ENCODE data around the gene TRMT44. TPM values are rescaled to one million over a fixed set of nuclear protein-coding genes. Genes with fewer than 3 reads are reported as not detected.

The TRMT44 gene
- total RNA-seq, 4 donors from 2014 or later = 36.4 to 56.4 (median 43.9) TPM

DNA sequence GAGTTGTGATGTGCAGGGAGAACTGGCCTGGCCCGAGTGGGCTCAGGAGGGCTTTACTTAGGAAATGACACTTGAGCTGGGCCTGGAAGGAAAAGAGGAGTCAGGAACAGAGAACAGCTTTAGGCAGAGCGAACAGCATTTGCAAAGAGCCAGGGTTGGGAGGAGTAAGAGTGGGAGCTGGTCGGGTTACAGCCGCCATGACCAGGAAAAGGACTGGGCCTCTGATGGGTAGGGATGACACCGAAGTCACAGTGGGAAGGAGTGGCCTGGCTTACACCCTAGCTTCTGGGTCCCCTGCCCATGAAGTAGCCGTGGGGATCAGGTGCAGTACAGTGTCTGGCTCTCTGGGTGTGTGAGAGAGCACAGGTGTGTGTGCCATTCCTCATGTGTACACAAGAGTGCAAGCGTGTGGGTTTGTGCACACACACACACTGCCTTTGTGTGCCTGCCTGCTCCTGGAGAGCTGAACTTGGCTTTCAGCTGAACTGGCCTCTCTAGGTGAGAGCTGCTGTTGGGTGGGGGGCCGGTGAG, 31.6 kb downstream of the TRMT44 start:
- intact Hi-C loops (cut with DNase I) = loop anchor here (5.0 kb wide), 1 partner anchor 35 kb away; no protein-coding TSS in a partner anchor
- Histone ChIP-seq H3K4me1 (peaks cover 32 to 49% of the 10 kb centered on the region in 2 donors), H3K27ac (peak overlapping the region; percentile 85 to 97 (median 96)), H3K9me3 (no peaks in the 10 kb centered on the region), H3K27me3 (no peaks in the 10 kb centered on the region), H3K36me3 (peaks cover 7 to 11% of the 10 kb centered on the region in 2 donors), H3K4me3 (replicated peaks in 1 of 3) (no peak overlapping the region)
- TF ChIP-seq POLR2A (IDR thresholded peaks at IDR 0.05) = no peak
- TF ChIP-seq, protein P1, sequence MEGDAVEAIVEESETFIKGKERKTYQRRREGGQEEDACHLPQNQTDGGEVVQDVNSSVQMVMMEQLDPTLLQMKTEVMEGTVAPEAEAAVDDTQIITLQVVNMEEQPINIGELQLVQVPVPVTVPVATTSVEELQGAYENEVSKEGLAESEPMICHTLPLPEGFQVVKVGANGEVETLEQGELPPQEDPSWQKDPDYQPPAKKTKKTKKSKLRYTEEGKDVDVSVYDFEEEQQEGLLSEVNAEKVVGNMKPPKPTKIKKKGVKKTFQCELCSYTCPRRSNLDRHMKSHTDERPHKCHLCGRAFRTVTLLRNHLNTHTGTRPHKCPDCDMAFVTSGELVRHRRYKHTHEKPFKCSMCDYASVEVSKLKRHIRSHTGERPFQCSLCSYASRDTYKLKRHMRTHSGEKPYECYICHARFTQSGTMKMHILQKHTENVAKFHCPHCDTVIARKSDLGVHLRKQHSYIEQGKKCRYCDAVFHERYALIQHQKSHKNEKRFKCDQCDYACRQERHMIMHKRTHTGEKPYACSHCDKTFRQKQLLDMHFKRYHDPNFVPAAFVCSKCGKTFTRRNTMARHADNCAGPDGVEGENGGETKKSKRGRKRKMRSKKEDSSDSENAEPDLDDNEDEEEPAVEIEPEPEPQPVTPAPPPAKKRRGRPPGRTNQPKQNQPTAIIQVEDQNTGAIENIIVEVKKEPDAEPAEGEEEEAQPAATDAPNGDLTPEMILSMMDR (IDR thresholded peaks at IDR 0.05) = peak in 1 of 6 experiments; percentile 32
- 46 to 50% methylated on average over 6 to 8 of the region's 8 CpGs for WGBS, 2 donors
- no peak for DNase-seq

DNA sequence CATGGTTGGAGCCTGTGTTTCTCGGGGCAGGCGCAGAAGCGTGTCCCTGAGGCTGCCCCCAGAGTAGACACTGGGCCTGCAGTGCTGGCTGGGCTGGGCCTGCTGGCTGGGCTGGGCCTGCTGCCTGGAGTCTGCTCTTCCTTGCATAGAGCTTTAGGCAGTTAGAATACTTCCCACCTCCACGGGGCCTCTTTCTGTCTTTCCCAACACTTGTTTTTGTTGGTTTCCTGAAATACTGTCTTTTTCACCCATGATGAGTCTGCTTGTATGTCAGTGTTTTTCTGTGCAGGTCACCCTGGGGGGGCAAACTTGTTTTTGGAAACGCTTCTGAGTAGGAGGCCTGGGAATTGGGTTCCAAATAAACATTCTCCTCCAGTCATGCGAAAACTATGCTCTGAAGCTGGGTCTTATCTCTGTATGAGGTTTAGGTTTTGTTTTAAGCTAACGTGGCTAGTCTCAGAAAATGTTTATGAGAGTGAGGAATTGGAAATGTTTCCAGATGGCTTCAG, 32.2 kb downstream of the TRMT44 start:
- WGBS, 2 donors = 16 to 21% methylated on average over 7 of the region's 7 CpGs
- intact Hi-C loops (cut with DNase I) = loop anchor here (5.0 kb wide), 1 partner anchor 35 kb away; no protein-coding TSS in a partner anchor
- peaks cover 7 to 11% of the 10 kb centered on the region in 2 donors for H3K36me3 ChIP-seq
- TF ChIP-seq POLR2A (IDR thresholded peaks at IDR 0.05) = no peak
- TF ChIP-seq, protein P1 (IDR thresholded peaks at IDR 0.05) = no peak
- no peaks in the 10 kb centered on the region for H3K9me3 ChIP-seq
- peaks cover 32 to 49% of the 10 kb centered on the region in 2 donors for H3K4me1 ChIP-seq
- no peak overlapping the region for H3K4me3 ChIP-seq (replicated peaks in 1 of 3)
- peak overlapping the region; percentile 85 to 97 (median 96) for H3K27ac ChIP-seq
- DNase-seq = peak; percentile 87 to 88
- H3K27me3 ChIP-seq = no peaks in the 10 kb centered on the region

DNA sequence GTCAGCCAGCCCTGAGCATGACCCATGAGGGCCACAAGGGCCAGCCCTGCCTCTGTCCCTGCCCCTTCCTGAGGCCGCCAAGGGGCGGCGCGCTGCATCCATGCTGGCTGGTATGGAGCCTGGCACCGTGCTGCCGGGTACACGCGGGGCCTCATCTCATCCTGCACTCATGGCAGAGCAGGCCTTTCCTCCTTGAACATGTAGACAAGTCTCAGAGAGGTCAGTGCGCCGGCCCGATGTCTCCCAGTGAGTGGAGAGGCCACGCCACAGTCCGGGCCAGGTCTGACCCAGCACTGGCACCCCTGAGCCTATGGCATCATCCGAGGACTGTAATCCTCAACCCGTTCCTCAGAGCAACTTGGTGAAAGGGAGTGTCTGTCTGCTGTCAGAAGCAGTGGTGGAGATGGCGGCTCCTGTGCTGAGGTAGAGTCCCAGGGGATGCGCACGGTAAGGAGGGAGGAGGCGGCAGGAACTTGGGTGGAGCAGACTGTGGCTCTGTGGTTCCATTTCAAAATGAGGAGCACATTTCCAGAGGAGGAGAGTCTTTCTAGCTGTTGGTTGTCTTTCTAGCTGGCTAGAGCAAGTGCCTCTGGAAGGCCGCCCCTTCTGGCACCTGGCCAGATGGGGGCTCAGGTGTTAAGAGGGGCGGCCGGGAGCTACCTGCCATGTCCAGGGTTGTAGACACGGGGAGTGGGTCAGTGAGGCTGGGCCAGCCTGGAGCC, 32.8 kb downstream of the TRMT44 start:
- 40 to 44% methylated on average over 17 to 20 of the region's 23 CpGs for WGBS, 2 donors
- intact Hi-C loops (cut with DNase I) = loop anchor here (5.0 kb wide), 1 partner anchor 34 kb away; no protein-coding TSS in a partner anchor

DNA sequence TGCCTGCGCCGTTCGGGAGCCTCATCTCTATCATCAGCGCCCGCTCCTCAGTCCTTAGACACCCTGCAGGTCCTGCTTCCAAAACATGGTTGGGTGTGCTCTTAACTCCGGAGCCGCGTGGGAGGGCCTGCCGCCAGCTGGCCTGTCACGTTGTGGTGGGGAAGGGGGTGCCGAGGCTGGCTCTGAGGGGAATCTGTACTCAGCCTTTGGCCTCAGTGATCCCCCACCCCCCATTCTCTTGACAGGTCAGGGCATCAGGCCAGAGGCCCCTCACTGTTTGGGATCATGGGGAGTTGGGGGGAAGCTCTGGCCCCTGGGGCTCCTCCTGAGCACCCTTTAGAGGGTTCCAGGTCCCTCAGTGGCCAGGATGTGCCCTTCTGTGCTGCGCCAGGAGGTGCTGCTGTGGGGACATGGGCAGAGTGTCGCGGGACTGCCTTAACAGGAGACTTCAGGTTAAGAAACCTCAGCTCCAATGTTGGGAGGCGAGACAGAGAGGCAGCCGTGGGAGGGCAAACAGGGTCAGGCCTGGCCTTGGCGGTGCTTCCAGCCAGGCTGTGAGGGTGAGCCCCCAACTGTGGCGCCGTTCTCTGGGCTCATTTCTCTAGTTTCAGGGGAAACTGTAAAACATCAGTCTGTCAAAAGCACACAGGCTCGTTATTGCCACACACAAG, 33.5 kb downstream of the TRMT44 start:
- Histone ChIP-seq H3K27ac (peak overlapping the region; percentile 85 to 97 (median 96)), H3K9me3 (no peaks in the 10 kb centered on the region), H3K4me3 (replicated peaks in 1 of 3) (peak overlapping the region in 1 of 3 donors; percentile 9), H3K4me1 (peaks cover 32 to 47% of the 10 kb centered on the region in 2 donors), H3K36me3 (peaks cover 6 to 7% of the 10 kb centered on the region in 2 donors), H3K27me3 (no peaks in the 10 kb centered on the region)
- intact Hi-C loops (cut with DNase I) = loop anchor here (5.0 kb wide), 1 partner anchor 33 kb away; no protein-coding TSS in a partner anchor
- 80 to 85% methylated on average over 3 to 9 of the region's 20 CpGs for WGBS, 2 donors
- DNase-seq = peak; percentile 46 to 53
- TF ChIP-seq, protein P1 (IDR thresholded peaks at IDR 0.05) = no peak
- TF ChIP-seq POLR2A (IDR thresholded peaks at IDR 0.05) = no peak

More for the DNA sequence above, 32.8 kb downstream of the TRMT44 start:
- peak overlapping the region; percentile 85 to 97 (median 96) for H3K27ac ChIP-seq
- H3K36me3 ChIP-seq = peaks cover 6 to 7% of the 10 kb centered on the region in 2 donors
- peak; percentile 70 to 82 for DNase-seq
- no peaks in the 10 kb centered on the region for H3K9me3 ChIP-seq
- peaks cover 32 to 49% of the 10 kb centered on the region in 2 donors for H3K4me1 ChIP-seq
- TF ChIP-seq, protein P1 (IDR thresholded peaks at IDR 0.05) = peak in 4 of 6 experiments; percentile 43 to 70 (median 50)
- no peak for TF ChIP-seq POLR2A (IDR thresholded peaks at IDR 0.05)
- no peaks in the 10 kb centered on the region for H3K27me3 ChIP-seq
- H3K4me3 ChIP-seq (replicated peaks in 1 of 3) = peak overlapping the region in 1 of 3 donors; percentile 9

Measured in thyroid gland (tissue), 4 donors.